Right forelimb (tissue), 1 donor: ENCODE results near the gene TVP23C.
A peak's percentile ranks its signal among the peaks of the same experiment; 100 is the strongest.

Experiments used
- DNase-seq: peaks from one replicate; pipeline ENCODE4 v3.0.0-alpha.2; 2018

Gene TVP23C

GRCh38 chr17:15462976-15463772 lies 100.1 kb downstream of the TVP23C start:
- DNase-seq = peak; percentile 72

GRCh38 chr17:15457723-15458094 lies 105.6 kb downstream of the TVP23C start:
- peak; percentile 83 for DNase-seq

DNA sequence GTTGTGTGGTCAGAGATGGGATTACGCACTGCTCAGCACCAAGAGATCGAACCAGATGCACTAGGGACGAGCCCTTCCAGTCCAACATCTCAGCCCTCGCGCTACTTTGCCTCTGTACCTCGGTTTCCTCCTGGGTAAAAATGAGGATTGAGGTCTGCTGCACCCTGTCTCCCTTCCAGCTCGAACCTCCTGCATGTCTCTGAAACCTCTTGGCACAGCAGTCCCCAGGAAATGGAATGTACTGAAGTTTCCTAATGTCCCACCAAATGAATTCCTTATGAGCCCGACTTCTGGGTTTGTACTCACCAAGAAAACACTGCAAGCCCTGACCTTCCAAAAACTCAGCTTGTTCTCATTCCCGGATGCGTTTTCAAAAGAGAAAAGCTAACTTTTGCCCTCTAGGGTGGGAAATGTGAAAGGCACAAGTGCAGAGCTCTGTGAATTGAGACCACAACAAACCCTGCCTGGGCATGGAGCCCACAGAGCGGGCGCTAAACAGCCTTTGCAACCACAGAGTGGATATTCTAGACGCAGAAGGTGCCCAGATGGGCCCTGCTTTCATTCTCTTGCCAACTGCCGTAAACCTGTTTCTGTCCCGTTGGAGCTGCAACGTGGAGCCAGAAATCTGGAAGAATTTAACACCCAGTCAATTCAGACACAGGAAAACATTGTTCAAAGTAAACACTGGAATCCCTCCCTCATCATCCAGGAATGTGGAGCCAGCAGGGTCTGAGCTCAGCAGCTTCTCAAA lies 106.1 kb downstream of the TVP23C start:
- DNase-seq = peak; percentile 93

GRCh38 chr17:15456496-15456895 lies 106.8 kb downstream of the TVP23C start:
- no peak for DNase-seq

- no peak for DNase-seq
These were observed 108.9 kb downstream of the TVP23C start for GRCh38 chr17:15454346-15454745.

DNA sequence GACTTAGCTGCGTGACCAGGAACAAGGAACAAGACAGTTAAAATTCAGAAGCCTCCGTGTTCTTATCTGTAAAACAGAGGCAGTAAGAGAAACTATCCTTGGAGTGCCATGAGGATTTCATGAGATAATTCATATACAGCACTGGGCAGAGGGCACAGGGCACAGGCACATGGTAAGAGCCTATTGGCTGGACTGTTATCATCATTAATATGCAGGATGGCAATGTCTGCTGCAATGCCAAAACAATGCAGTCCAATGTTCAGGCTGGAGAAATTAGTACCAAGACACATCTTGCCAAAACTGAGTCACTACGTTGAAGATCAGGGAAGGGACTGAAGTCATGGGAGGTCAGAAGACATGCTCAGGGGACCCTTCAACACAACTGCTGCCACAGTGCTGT lies 109.5 kb downstream of the TVP23C start:
- no peak for DNase-seq

GRCh38 chr17:15453246-15453645 lies 110.0 kb downstream of the TVP23C start:
- DNase-seq = no peak

DNA sequence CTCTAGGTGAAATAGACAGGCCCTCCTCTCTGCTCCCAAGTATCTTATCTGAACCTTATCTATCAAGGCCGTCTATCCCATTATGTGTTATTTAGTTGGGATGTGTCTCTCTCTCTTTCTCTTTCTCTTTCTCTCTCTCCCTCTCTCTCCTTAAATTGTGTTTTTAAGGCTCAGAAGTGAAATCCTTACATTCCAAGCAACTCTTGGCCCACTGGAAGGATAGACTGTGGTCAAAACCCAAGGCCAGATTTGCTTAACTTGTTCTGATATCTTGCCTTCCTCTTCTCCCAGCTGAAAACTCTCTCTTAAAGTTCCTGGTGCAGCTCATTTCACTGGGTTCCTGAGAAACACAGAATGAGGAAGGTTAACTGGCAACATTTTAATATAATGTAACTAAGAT lies 110.5 kb downstream of the TVP23C start:
- DNase-seq = no peak
